ENCODE data around the gene UNC5B.

DNA sequence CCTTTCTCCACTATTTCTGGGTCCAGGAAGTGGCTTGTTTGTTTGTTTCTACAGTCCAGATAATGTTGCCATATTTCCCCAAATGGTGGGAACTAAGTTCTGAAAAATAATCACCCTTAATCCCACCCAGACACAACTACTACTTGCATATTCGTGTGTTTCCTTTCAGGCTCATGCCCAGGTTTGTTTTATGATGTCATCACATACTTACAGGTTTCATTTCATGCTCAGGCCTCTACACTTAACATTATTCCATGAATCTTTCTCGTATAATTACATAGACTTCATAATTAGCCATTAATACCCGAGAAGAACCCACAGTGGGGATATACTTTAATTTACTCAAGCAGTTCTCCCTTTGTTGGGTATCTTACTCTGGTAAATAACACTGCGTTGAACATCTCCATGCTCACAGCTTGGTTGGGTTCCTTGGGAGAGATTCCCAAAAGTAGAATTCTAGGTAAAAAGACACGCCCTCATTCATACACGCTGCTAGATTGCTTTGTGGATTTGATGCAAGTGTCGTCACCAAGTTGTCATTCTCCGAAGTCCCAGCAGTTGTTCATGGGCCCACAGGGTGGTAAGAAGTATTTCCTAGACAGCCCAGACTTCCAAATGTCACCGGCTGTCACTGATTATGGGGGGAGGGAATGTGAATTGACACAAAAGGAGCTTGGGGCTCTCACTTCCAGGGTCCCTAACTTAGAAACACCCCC is 42.6 kb downstream of the UNC5B start:
- TF ChIP-seq, protein P1, sequence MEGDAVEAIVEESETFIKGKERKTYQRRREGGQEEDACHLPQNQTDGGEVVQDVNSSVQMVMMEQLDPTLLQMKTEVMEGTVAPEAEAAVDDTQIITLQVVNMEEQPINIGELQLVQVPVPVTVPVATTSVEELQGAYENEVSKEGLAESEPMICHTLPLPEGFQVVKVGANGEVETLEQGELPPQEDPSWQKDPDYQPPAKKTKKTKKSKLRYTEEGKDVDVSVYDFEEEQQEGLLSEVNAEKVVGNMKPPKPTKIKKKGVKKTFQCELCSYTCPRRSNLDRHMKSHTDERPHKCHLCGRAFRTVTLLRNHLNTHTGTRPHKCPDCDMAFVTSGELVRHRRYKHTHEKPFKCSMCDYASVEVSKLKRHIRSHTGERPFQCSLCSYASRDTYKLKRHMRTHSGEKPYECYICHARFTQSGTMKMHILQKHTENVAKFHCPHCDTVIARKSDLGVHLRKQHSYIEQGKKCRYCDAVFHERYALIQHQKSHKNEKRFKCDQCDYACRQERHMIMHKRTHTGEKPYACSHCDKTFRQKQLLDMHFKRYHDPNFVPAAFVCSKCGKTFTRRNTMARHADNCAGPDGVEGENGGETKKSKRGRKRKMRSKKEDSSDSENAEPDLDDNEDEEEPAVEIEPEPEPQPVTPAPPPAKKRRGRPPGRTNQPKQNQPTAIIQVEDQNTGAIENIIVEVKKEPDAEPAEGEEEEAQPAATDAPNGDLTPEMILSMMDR (IDR thresholded peaks at IDR 0.05; ENCODE audit: low read length): no peak
- TF ChIP-seq EZH2 (optimal IDR thresholded peaks at IDR 0.05; ENCODE audit: low read depth, low read length): no peak
